HG02840 (cell line): ENCODE data around the gene ZNF320.
"Not testable (repeated sequence)": the region's sequence is repeated elsewhere in the genome, so short reads cannot be mapped to it uniquely, and the experiment has no call there.

Experiments used
- ATAC-seq: cut with Tn5 transposase; IDR thresholded peaks from one replicate; pipeline ENCODE4 v1.9.1; 2021; ENCODE audit warnings: mild to moderate bottlenecking, moderate library complexity, moderate number of reproducible peaks; ENCODE audit not compliant: unreplicated experiment, low FRiP score

ZNF320 gene

DNA sequence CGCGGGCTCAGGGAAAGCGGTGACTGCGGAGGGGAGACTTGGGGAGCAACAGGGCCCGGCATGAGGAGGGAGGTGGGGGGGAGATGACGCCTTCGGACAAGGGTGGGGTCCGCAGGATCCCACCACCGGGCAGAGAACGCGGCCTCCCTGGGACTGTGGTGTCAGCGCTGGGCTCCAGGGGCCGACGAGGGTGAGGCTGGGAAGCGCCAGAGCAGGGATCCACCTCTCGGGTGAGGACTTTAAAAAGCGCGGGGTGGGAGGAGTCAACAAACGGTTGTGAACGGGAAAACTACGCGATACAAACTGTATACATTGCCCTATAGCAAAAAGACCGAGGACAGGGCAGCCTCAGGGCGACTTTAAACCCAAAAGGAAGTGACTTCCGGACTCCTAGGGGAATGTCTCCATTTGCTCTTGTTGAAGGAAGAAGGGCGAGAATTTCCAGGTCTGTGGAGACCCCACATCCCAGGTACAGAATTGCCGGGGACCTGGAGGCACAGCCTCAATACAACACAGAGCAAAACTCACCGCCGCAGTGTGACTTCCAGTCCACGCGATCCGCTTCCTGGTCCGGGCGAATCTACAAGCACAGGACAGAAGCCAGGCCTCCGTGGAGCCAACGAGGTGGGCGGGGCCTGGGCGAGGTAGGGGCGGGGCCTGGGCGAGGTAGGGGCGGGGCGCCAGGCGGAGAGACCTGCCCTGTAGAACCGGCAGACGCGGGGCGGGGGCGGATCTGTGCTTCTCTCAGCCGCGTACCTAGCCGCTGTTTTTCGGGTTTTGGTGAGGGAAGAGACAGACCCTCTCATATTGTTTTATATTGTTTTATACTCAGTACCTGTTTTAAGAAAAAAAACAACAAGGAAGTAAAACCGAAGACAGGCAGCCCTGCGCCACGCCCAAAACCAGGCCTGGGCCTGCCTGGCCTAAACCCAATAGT lies 25.7 kb upstream of the ZNF320 start, which contains the start of gene ZNF888:
Gene ZNF888 (minus strand): TSS at position 588 of the 937 bp plus-strand sequence. CDS start 5,555 bp downstream, outside the sequence.
- peak; percentile 93 for ATAC-seq

DNA sequence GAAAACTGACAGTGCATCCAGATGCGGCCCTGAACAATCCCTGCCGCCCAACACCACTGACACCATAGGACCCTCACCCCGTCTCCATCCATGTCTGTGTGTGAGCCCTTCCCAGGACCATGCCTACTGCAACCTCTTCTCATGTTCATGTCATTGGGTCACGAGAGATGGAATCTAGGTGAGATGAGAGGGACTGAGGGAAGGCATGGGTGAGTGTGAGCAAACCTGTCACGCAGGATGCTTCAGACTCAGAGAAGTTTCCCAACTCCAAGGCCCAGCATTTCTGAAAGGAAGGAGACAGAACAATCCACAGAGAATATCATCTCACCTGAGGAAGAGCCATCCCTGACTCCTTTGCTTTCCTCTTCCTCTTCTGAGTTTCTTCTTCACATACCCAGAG lies 20.1 kb upstream of the ZNF320 start:
- no peak for ATAC-seq

DNA sequence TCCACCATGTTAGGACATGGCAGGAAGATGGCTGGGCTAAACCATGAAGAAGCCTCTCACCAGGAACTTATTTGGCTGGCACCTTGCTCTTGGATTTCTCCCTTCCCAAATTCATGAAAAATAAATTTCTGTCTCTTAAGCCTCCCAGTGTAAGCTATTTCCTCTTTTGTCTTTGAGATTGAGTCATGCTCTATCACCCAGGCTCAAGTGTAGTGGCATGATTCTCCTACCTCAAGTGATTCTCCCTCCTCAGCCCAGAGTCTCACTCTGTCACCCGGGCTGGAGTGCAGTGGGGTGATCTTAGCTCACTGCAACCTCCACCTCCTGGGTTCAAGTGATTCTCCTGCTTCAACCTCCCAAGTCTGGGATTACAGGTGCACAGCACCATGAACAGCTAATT lies 13.2 kb upstream of the ZNF320 start:
- ATAC-seq, result no peak

GRCh38 chr19:52904052-52904780 lies 6.8 kb upstream of the ZNF320 start:
- not testable (repeated sequence) for ATAC-seq

GRCh38 chr19:52901842-52902241 lies 4.4 kb upstream of the ZNF320 start:
- no peak for ATAC-seq

DNA sequence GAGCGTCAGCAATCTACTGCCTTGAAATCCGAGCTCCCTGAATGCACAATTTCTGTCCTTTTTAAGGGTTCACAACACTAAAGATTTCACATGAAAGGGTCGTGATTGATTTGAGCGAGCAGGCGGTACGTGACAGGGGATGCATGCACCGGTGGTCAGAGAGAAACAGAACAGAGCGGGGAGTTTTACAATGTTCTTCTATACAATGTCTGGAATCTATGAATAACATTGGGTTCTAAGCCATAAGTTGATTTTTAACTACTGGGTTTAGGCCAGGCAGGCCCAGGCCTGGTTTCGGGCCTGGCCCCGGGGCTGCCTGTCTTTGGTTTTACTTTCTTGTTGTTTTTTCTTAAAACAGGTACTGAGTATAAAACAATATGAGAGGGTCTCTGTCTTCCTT lies 1.2 kb upstream of the ZNF320 start:
- ATAC-seq, result not testable (repeated sequence)

DNA sequence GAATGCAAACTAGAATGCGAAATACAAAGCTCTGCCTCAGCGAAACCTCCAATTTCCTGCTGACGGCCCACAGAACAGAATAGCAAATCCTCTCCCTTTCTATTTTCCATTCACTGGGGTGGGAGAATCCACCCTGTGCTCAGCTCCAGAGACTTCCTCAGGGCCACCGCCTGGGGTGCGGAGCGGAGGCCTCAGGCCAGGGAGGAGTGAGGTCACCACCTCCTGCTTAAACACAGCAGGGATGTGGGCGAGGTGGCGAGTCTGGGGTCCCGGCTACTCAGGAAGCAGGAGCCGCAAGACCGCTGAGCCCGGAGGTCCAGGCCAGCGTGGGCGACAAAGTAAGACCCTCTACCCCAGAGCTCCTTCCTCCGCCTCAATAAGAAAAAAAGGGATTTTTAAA lies 666 bp upstream of the ZNF320 start:
- no peak for ATAC-seq

GRCh38 chr19:52896431-52897137 lies 851 bp downstream of the ZNF320 start:
- no peak for ATAC-seq

DNA sequence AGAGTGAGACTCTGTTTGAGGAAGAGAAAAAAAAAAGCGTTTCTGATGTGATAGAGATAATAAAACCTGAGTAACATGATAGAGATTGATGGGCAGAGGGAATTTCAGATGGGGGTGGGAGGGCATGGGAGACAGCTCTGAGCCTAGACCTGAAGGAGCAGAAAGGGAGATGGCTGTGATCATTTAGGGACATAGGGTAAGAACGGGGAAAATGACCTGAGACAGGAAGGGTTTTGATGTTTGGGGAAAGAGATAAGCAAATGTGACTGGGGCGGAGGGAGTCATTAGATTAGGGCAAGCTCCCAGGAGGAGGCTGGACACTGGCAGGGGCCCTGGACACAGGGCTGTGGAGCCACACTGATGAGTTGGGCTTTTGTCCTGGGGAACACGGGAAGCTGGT lies 6.1 kb downstream of the ZNF320 start:
- ATAC-seq, result no peak

DNA sequence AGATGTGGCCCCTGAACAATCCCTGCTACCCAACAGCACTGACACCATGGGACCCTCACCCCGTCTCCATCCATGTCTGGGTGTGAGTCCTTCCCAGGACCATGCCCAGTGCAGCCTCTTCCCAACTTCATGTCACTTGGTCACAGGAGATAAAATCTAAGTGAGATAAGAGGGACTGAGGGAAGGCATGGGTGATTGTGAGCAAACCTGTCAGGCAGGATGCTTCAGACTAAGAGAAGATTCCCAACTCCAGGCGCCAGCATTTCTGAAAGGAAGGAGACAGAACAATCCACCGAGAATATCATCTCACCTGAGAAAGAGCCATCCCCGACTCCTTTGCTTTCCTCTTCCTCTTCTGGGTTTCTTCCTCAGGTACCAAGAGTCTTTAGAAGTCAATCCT lies 7.5 kb downstream of the ZNF320 start:
- ATAC-seq, result no peak

- no peak for ATAC-seq
Observed at GRCh38 chr19:52889076-52889475, 8.4 kb downstream of the ZNF320 start.

DNA sequence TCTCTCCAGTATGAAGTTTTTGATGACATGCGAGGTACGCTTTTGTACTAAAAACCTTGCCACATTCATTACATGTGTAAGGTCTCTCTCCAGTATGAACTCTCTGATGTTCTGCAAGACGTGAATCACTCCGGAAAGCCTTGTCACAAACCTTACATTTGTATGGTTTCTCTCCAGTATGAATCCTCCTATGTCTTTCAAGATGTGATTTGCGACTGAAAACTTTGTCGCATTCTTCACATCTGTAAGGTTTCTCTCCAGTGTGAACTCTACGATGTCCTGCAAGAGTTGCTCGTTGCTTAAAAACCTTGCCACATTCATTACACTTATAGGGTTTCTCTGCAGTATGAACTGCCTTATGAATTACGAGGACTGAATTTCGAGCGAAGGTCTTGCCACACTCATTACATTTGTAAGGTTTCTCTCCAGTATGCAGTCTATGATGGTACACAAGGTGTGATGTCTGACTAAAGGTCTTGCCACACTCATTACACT lies 16.5 kb downstream of the ZNF320 start:
- no peak for ATAC-seq

- ATAC-seq, result not testable (repeated sequence)
Observed at GRCh38 chr19:52872996-52873395, 24.4 kb downstream of the ZNF320 start.

GRCh38 chr19:52871466-52871865 lies 26.0 kb downstream of the ZNF320 start:
- no peak for ATAC-seq

DNA sequence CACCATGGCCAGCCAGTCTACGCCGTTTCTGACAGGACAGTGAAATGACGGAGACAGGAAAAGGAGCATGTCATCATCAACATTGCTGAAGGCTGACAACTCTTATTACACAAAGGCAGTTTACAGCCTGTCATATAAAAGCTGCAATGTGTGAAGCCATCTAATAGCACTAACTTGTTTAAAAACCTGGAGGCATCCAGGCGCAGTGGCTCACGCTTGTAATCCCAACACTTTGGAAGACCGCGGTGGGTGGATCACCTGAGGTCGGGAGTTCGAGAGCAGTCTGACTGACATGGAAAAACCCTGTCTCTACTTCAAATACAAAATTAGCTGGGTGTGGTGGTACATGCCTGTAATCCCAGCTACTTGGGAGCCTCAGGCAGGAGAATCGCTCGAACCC lies 29.4 kb downstream of the ZNF320 start:
- ATAC-seq, result not testable (repeated sequence)

DNA sequence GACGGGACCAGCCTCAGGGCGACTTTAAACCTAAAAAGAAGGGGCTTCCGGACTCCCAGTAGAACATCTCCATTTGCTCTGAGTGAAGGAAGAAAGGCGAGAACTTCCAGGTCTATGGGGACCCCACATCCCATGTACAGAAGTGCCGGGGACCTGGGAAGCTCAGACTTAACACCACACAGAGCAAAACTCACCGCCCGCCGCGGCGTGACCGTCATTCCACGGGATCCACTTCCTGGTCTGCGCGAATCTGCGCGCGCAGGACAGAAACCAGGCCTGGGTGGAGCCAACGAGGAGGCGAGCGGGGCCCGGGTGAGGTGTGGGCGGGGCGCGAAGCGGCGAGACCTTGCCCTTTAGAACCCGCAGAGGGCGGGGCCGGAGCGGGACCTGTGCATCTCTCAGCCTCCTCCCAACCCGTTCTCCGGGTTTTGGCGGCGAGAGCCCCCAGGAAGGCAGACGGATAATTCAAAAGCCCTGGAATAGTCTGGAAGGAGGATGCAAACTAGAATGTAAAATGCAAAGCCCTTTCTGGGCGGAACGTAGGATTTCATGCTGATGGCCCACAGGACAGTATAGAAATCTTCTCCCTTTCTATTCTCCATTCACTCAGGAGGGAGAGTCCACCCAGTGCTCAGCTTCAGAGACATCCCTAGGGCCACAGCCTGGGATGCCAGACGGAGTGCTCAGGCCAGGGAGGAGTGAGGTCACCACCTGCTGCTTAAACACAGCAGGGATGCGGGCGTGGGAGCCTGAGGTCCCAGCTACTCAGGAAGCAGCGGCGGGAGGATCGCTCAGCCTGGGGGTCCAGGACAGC lies 39.9 kb downstream of the ZNF320 start, which contains the start of gene ZNF468:
Gene ZNF468 (minus strand): TSS at position 242 of the 814 bp plus-strand sequence. CDS start 3,347 bp downstream, outside the sequence.
- peak; percentile 94 for ATAC-seq

DNA sequence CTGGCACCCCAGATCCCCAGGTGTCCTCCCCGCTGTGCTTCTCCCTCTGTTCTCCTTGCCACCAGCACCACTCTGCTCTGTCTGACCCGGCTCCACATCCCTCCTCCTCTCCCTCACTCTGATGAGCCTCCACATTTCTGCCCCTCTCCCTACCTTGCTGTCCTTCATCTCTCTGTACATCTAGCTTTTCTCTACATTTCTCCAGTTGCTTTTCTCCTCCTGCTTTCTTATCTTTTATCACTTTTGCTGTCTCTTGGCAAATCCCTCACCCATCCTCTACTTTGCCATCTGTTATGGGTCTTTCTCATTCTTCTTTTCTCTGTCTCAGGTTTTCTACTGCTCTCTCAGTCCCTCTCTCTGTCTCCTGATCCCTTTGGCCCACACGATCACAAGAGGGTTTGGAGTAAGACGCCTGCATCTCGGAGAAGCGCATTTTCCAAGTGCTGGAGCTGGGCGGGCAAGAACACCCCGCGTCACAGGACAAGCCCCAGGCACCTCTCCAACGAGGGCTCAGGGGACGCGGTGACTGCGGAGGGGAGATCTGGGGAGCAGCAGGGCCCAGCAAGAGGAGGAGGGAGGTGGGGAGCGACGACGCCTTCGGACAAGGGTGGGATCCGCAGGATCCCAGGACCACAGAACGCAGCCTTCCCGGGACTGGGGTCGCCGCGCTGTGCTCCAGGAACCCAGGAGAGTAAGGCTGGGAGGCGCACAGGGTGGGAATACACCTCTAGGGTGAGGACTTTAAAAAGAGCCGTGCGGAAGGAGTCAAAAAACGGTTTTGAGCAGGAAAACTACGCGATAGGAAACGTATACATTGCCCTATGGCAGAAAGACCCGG lies 40.7 kb downstream of the ZNF320 start:
- ATAC-seq, result not testable (repeated sequence)
